Glomerular endothelial cell (primary cell): Measurements from ENCODE around the gene OR2C1. TPM values are rescaled to one million over a fixed set of nuclear protein-coding genes. Genes with fewer than 3 reads are reported as not detected.
A peak's percentile ranks its signal among the peaks of the same experiment; 100 is the strongest.

Experiments
- DNase-seq: peaks from one replicate; pipeline ENCODE4 v3.0.0-alpha.2; 2011; ENCODE audit warnings: low read depth, low spot score; ENCODE audit errors: extremely low read depth
- total RNA-seq: library from RNA; depleted of rRNA; stranded (reverse); fragments of >200 nt; gene quantifications from 2 replicates; pipeline ENCODE4 v1.2.3, GENCODE V29; 2015

The OR2C1 gene
- not detected in 2 replicates for total RNA-seq

DNA sequence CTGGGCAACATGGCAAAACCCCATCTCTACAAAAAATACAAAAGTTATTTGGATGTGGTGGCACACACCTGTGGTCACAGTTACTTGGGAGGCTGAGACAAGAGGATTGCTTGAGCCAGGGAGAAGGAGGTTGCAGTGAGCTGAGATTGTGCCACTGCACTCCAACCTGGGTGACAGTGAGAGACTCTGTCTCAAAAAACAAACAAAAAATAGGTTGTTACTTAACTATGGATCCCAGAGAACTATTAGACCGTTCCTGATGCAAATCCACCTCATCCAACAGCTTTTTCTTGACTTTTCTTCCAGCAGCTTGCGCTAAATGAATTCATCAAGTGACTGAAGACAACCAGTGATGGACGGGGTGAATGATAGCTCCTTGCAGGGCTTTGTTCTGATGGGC lies at the start of gene OR2C1:
Gene OR2C1 (plus strand): TSS at position 301 of the 400 bp plus-strand sequence. CDS start 52 bp downstream, at position 353.
- no peak for DNase-seq

DNA sequence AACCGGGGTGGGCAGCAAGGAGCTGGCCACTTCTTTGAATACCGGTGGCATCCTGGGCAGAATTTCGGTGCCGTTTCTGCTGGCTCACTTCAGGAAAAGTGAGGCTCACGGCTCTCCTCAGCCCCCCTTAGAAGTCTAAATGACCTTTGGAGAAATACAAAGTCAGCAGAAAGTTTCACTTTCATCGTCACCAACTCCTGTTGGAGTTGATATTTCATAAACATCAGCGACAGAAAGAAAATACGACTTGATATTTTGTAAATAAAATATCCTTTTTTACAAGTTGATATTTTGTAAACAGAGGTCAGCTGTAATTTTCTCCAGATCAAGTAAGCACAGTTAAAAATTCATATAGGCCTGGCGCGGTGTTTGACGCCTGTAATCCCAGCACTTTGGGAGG lies 49.6 kb upstream of the OR2C1 start:
- no peak for DNase-seq

DNA sequence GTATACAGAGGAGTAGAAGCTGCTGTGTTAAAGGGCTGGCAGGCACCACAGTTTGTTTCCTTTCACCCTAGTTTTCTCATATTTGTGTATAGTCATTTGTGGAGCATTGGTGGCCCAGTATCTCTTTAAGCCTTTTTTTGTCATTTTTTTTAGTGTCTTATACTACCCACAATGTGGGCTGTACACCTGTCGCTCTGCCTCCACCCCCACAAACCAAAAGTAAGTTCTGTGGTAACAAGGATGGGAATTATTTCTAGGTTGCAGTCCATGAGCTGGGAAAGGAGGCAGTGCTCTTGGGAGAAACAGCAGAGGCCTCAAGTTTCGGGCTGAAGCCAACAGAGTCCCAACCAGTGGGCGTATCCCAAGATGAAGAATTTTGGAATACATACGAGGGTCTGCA lies 44.2 kb upstream of the OR2C1 start:
- DNase-seq = no peak

GRCh38 chr16:3317315-3317999 lies 38.2 kb upstream of the OR2C1 start:
- DNase-seq = no peak

- no peak for DNase-seq
Observed at GRCh38 chr16:3321816-3322215, 33.9 kb upstream of the OR2C1 start.

- DNase-seq = no peak
Observed at GRCh38 chr16:3327514-3327913, 28.2 kb upstream of the OR2C1 start.

DNA sequence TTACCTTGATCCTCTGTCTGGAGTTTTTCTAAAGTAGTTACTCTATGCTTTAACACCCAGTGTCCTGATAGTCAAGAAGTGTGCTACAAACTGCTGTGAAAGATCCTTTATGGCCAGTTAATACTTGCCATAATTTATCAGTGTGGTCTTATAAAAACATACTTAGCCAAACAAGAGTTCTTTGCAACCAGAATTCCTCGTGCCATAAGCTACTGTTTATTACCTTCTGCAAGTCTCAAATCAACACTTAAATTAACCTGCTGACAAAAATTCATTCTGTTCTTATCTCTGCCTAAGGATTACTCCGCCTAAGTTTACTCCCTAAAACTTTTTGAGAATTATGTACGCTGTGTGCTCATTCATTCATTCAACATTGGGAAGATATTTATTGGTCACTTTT lies 27.6 kb upstream of the OR2C1 start:
- no peak for DNase-seq

DNA sequence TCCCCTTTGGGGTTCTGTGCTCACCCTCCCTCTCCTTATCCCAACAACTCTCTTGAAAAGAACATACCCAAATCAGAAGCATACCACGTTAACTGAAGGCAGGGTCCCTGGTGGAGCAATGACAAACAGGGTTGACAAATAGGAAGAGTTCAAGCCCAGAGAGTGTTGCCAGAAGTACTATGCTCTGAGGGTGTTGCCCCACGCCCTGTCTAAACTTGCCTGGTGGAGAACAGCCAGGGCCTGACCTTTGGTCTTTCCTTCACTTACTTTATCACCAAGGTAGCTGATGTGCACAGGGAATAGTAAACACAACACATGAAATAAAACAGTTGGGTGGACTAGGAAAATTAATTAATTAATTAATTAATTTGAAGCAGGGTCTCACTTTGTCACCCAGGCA lies 27.0 kb upstream of the OR2C1 start:
- no peak for DNase-seq

DNA sequence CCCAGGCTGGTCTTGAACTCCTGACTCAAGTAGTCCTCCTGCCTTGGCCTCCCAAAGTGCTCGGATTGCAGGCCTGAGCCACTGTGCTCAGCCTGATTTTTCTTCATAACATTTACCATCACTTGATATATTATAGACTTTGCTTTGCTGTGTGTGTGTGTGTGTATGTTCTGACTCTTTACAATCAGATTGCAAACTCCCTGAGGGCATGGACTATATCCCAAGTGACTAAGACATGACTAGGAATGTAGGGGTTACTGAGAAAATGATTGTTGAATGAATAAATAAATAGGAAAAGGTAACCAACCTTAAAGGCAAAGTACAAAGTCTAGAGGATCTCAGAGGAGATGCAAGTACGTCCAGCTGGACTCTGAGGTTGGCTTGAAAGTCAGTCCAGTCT lies 9.6 kb upstream of the OR2C1 start:
- DNase-seq = no peak

- no peak for DNase-seq
Observed at GRCh38 chr16:3347586-3347985, 8.1 kb upstream of the OR2C1 start.

- DNase-seq = no peak
Observed at GRCh38 chr16:3348547-3349167, 7.0 kb upstream of the OR2C1 start.

DNA sequence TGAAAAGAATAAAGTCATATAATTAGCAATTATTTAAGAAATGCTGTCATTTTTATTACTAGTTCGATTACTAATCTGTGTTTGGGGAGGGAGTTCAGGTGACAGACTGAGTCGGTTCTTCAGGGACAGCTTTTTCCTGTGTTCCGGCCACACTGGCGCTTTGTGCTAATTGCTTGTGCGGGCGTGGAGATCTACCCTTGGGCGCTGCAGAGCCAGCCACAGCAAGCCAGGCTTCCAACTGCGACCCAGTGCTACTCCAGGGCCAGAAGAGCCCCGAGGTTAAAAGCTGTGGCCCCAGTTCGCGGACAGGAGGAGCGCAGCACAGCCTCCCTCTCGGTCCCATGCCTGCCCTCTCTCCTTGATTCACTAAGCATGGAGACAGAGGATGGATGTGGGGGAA lies 6.5 kb upstream of the OR2C1 start:
- no peak for DNase-seq

- no peak for DNase-seq
Observed at GRCh38 chr16:3356118-3356517, 429 bp downstream of the OR2C1 start.

GRCh38 chr16:3358871-3359270 lies 3.2 kb downstream of the OR2C1 start:
- no peak for DNase-seq

DNA sequence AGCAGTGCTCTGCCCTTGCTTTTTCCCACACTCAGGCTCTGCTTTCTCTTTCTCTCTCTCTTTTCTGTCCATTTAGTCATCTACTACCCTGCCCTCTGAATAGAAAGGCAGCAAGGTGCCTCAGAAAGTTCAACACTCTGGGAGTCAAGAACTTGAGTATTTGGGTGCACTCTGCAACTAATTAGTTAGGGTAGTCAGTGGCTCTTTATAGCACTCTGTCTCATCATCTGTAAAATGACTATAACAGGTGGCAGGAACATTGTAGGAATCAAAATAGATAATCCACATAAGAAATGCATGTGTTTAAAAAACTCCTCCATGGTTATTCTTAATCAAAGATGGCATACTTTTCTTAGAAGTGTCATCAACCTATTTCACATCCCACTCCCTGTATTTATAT lies 7.2 kb downstream of the OR2C1 start:
- no peak for DNase-seq

GRCh38 chr16:3363793-3364192 lies 8.1 kb downstream of the OR2C1 start:
- no peak for DNase-seq

DNA sequence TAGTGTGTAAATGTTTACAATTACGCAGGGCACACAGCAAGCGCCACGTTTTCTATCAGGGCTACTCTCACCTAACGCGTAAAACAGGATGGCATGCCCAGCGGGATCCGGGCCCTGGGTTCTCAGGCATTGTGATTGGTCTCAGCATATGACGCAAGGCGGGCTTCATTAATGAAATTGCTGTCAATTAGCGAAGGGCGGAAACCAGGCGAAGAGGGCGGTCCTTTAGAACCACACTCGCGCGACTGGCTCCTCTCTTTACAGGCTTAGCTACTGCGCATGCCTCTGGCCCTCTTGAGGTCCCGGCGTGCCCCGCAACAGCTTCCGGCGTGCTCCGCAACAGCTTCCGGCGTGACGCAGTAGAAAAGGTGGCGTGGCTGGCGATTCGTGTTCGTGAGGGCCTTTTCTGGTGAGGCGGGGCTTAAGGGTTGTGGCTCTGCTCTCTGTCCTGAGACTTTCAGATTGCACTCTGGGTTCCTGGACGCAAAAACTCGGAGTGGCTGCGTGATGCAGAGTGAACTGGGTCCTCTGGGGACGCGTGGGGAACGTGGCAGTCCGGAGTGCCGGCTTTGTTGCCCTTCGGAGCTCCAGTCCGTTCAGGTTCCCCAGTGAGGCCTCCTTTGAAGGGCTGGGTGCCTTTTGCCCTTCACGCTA lies 9.2 kb downstream of the OR2C1 start:
- DNase-seq = peak; percentile 86

- no peak for DNase-seq
Observed at GRCh38 chr16:3369073-3369472, 13.4 kb downstream of the OR2C1 start.

DNA sequence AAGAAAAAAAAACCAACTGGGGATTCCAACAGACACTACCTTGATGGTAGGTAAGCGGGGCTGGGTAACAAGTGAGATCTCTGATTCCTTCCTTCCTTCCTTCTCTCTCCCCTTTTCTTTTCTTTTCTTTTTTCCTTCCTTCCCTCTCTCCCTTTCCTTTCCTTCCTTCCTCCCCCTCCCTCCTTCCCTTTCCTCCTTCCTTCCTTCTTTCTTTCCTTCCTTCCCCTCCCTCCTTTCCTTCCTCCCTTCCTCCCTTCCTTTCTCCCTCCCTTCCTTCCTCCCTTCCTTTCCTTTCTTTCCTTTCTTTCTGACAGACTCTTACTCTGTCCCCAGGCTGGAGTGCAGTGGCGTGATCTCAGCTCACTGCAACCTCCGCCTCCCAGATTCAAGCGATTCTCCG lies 20.0 kb downstream of the OR2C1 start:
- DNase-seq = no peak

GRCh38 chr16:3377917-3378316 lies 22.2 kb downstream of the OR2C1 start:
- no peak for DNase-seq

DNA sequence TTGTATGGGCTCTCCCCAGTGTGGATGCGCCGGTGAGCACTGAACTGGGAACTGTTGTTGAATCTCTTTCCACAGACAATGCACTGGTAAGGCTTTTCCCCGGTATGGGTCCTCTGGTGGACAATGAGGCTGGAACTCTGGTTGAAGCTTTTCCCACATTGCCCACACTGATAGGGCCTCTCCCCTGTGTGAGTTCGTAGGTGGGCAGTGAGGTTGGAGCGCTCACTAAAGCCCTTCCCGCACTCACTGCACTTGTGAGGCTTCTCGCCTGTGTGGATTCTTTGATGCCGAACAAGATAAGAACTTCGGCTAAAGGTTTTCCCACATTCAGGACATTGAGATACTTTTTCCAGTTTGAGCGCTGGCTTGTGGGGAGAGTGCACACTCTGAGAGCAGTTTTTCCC lies 27.4 kb downstream of the OR2C1 start:
- DNase-seq = no peak

GRCh38 chr16:3388325-3388724 lies 32.6 kb downstream of the OR2C1 start:
- DNase-seq = no peak
